Measurements from ENCODE around the gene IQUB. TPM values are rescaled to one million over a fixed set of nuclear protein-coding genes. Genes with fewer than 3 reads are reported as not detected.
A peak's percentile ranks its signal among the peaks of the same experiment; 100 is the strongest.
"Not testable (repeated sequence)": the region's sequence is repeated elsewhere in the genome, so short reads cannot be mapped to it uniquely, and the experiment has no call there.

Gene IQUB
- total RNA-seq, 1 experiment from 2014 or later: not detected

DNA sequence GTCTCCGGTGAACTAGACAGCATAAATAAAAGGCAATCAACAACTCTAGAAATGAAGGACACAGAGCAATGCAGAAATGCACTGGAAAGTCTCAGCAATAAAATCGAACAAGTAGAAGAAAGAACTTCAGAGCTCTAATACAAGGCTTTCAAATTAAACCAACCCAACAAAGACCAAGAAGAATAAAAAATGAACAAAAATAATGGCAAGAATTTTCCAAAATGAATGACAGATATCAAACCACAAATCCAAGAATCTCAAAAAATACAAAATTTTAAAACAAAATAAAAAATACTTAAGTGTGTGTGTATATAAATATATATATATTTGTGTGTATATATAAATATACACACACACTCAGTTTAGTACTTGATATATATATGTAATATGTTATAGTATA lies 110.8 kb downstream of the IQUB start:
- DNase-seq (ENCODE audit: low read depth): no peak

DNA sequence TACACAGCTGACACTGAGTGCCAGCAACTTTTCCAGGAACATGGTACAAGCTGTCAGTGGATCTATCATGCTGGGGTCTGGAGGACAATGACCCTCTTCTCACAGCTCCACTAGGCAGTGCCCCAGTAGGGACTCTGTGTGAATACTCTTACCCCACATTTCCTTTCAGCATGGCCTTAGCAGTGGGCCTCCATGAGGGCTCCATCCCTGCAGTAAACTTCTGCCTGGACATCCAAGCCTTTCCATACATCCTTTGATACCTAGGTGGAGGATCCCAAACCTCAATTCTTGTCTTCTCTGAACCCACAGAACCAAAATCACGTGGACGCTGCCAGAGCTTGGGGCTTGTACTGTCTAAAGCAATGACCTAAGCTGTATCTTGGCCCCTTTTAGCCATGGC lies 116.8 kb downstream of the IQUB start:
- DNase-seq (ENCODE audit: low read depth): no peak

DNA sequence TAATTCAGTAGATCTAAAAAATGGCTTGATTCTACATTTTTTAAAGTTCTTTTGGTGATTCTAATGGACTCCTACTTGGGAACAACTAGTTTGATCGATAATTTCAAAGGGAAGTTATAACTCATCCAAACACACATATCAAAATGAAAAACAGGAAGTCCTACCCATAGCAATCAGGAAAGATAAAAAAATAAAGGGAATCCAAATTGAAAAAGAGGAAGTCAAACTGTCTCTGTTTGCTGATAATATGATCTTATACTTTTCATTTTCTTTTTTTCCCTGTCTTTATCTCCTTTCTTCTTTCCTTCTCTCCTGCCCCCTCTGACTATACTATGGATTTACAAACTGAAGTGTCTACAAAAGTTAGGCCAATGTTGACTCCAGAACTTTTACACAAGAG lies 118.8 kb downstream of the IQUB start:
- DNase-seq (ENCODE audit: low read depth): no peak

DNA sequence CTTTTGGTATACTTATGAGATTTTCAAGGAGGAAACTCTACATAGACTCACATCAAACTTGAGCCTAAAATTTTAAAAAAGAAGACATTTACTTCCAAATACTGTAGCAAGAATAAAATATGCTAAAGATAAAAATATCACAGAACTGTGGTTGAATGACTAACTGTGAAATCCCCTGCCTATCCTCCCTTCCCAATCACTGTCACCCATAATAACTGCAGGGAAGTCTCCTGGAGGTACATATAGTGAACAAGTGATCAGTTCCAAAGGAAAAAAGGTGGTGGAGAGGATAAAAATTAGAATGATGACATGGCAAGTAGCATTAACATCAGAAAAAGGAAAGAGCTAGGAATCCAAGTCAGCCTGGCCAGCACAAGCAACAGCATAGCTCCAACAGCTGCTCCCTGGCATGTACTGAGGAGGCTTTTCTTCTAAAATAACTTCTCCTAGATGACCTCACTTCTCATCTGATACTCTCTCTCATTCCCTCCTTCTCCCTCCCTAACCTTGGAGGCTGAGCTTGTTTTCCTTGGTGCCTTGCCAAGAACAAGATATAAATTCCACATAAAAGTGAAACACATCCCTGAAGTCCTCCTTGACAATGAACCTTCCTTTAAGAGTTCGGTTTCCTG lies 124.0 kb downstream of the IQUB start:
- DNase-seq (ENCODE audit: low read depth): peak; percentile 84

DNA sequence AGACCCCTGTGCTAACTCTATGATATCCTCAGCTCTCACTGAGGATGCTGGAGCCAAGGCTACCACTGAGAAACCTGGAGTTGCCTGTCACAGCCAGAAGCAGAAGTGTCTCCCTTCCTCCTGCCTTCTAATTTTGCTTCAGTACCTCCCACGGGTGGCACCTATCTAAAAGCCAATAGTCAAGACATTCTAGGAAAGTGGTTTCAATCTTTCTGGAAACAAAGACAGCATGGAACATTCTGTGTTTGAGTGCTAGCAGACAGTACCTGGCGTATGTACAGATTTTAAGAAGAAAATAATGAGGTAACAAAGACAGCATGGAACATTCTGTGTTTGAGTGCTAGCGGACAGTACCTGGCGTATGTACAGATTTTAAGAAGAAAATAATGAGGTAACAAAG lies 126.4 kb downstream of the IQUB start:
- not testable (repeated sequence) for DNase-seq (ENCODE audit: low read depth)

Small RNA genes within 50 kb of the gene (small RNA-seq; reads per million reads assigned to genes)
- gene RNU6-296P: not detected

Other genes starting within 250 kb of the IQUB start
- gene NDUFA5, start 23.2 kb upstream of the IQUB start, total RNA-seq (2014; rRNA removed; shearing (Covaris generic)): 67.6 and 68.7 TPM in 2 replicates
- gene ASB15, start 67.2 kb upstream of the IQUB start, total RNA-seq (2014; rRNA removed; shearing (Covaris generic)): not detected in 2 replicates
- not detected in 2 replicates for gene LMOD2, start 121.3 kb upstream of the IQUB start, total RNA-seq (2014; rRNA removed; shearing (Covaris generic))
- gene WASL, start 214.4 kb upstream of the IQUB start, total RNA-seq (2014; rRNA removed; shearing (Covaris generic)): 5.8 and 7.5 TPM in 2 replicates